H1 (cell line): Measurements from ENCODE around the gene CHI3L1. TPM values are rescaled to one million over a fixed set of nuclear protein-coding genes. Genes with fewer than 3 reads are reported as not detected.

Source experiments
- CTCF ChIA-PET: fragments of 300-600 bp; sonication (Branson Sonifier 250); formaldehyde crosslinking; loops from one replicate; lab custom pipeline; 2021; ENCODE audit not compliant: partially characterized antibody; lab: Charles Lee
- POLR2A ChIA-PET: fragments of 300-600 bp; sonication (Branson Sonifier 250); formaldehyde crosslinking; loops from one replicate; lab custom pipeline; 2021; ENCODE audit warnings: inconsistent platforms; ENCODE audit not compliant: partially characterized antibody; lab: Charles Lee
- DNase-seq, 2 experiments: peaks; one replicate each; pipeline versions ENCODE4 v3.0.0 to v3.0.0-alpha.2; 2010 to 2022; ENCODE audit warnings: low spot score in 2 of 2, low read depth in 1 of 2, mixed read lengths in 1 of 2
- FAIRE-seq: peaks from 2 replicates; lab custom pipeline; 2011; peaks lifted over from hg19 to GRCh38; lab: Jason Lieb, UNC
- H2AFZ ChIP-seq: 2 replicates; pipeline ENCODE4 v1.8.1; 2012; ENCODE audit warnings: low read length, inconsistent platforms
- H2AK5ac ChIP-seq: 2 replicates; pipeline ENCODE4 v1.6.1; 2013; ENCODE audit warnings: low read depth, low read length
- H2BK120ac ChIP-seq: replicated peaks from 2 replicates; pipeline ENCODE3; 2013; ENCODE audit warnings: low read depth, low read length, inconsistent platforms
- H2BK12ac ChIP-seq: 2 replicates; pipeline ENCODE4 v1.6.1; 2013; ENCODE audit warnings: low read depth, low read length
- H2BK15ac ChIP-seq: 2 replicates; pipeline ENCODE4 v1.6.1; 2013; ENCODE audit warnings: low read length
- H2BK20ac ChIP-seq: 2 replicates; pipeline ENCODE4 v1.6.1; 2013; ENCODE audit warnings: low read length
- H2BK5ac ChIP-seq: 2 replicates; pipeline ENCODE4 v1.6.1; 2013; ENCODE audit warnings: low read depth, low read length
- H3K14ac ChIP-seq: 2 replicates; pipeline ENCODE4 v1.6.1; 2013; ENCODE audit warnings: inconsistent platforms; ENCODE audit not compliant: insufficient read length
- H3K18ac ChIP-seq: 2 replicates; pipeline ENCODE4 v1.6.1; 2013; ENCODE audit warnings: low read length; ENCODE audit errors: extremely low read depth
- H3K23ac ChIP-seq: 2 replicates; pipeline ENCODE4 v1.6.1; 2013; ENCODE audit warnings: inconsistent platforms; ENCODE audit not compliant: insufficient read length
- H3K23me2 ChIP-seq: 2 replicates; pipeline ENCODE4 v1.6.1; 2013; ENCODE audit warnings: low read depth, low read length
- H3K27ac ChIP-seq: 2 replicates; pipeline ENCODE4 v1.6.1; 2011; ENCODE audit warnings: low read depth, low read length, inconsistent platforms
- H3K27me3 ChIP-seq, 4 experiments: replicated peaks in 1 of 4; 1 replicate in 1 of 4; 2 replicates in 3 of 4; pipeline versions ENCODE4 v1.6.1 to v1.8.1; 2011 to 2013; ENCODE audit warnings: low read length in 3 of 4, mild to moderate bottlenecking in 3 of 4, inconsistent platforms in 2 of 4, mixed read lengths in 2 of 4, moderate library complexity in 1 of 4; ENCODE audit not compliant: control insufficient read depth in 3 of 4, insufficient read depth in 3 of 4; ENCODE audit errors: extremely low read depth in 1 of 4
- H3K36me3 ChIP-seq, 4 experiments: 2 replicates each; pipeline versions ENCODE4 v1.6.1 to v1.8.1; 2011 to 2013; ENCODE audit warnings: mild to moderate bottlenecking in 4 of 4, low read length in 3 of 4, moderate library complexity in 2 of 4, control low read depth in 1 of 4, inconsistent platforms in 1 of 4; ENCODE audit not compliant: insufficient read depth in 4 of 4, control insufficient read depth in 2 of 4
- H3K4ac ChIP-seq: replicated peaks from 2 replicates; pipeline ENCODE3; 2013; ENCODE audit warnings: low read length, low read depth, mixed read lengths, inconsistent platforms; ENCODE audit not compliant: insufficient read length
- H3K4me1 ChIP-seq, 4 experiments: replicated peaks in 1 of 4; 1 replicate in 1 of 4; 2 replicates in 3 of 4; pipeline versions ENCODE4 v1.6.1 to v1.8.1; 2011 to 2013; ENCODE audit warnings: low read length in 3 of 4, inconsistent platforms in 2 of 4, mixed read lengths in 1 of 4; ENCODE audit not compliant: insufficient read depth in 4 of 4, control insufficient read depth in 3 of 4
- H3K4me2 ChIP-seq, 2 experiments: 2 replicates each; pipeline versions ENCODE4 v1.6.1 to v1.8.1; 2011 to 2013; ENCODE audit warnings: low read depth in 2 of 2, low read length in 2 of 2, control low read depth in 1 of 2, inconsistent platforms in 1 of 2, mild to moderate bottlenecking in 1 of 2; ENCODE audit not compliant: insufficient read depth in 1 of 2
- H3K4me3 ChIP-seq, 4 experiments: fragments of 200-600, 300-600 bp in 1 of 4; sonication (generic), shearing (Covaris generic), sonication (Bioruptor Twin) in 1 of 4; 2 replicates each; pipeline versions ENCODE4 v1.5.1 to v1.8.1; 2011 to 2016; ENCODE audit warnings: low read length in 4 of 4, low read depth in 3 of 4, control low read depth in 2 of 4, inconsistent platforms in 2 of 4, mild to moderate bottlenecking in 2 of 4, mixed read lengths in 1 of 4, moderate library complexity in 1 of 4; ENCODE audit not compliant: insufficient read depth in 2 of 4; ENCODE audit errors: extremely low read depth in 1 of 4
- H3K56ac ChIP-seq: replicated peaks from 2 replicates; pipeline ENCODE3; 2013; ENCODE audit warnings: low read depth, mild to moderate bottlenecking, mixed read lengths, low read length, inconsistent platforms; ENCODE audit not compliant: insufficient read length
- H3K79me1 ChIP-seq: 2 replicates; pipeline ENCODE4 v1.6.1; 2013; ENCODE audit warnings: low read depth, low read length, control low read depth
- H3K79me2 ChIP-seq, 2 experiments: 2 replicates each; pipeline versions ENCODE4 v1.6.1 to v1.8.1; 2012 to 2013; ENCODE audit warnings: low read length in 2 of 2, mild to moderate bottlenecking in 2 of 2, inconsistent platforms in 1 of 2; ENCODE audit not compliant: insufficient read depth in 2 of 2, control insufficient read depth in 1 of 2
- H3K9ac ChIP-seq, 4 experiments: replicated peaks in 1 of 4; 1 replicate in 1 of 4; 2 replicates in 3 of 4; pipeline versions ENCODE4 v1.6.1 to v1.8.1; 2011 to 2013; ENCODE audit warnings: low read depth in 3 of 4, low read length in 3 of 4, control low read depth in 2 of 4, mild to moderate bottlenecking in 2 of 4, moderate library complexity in 2 of 4, inconsistent platforms in 1 of 4; ENCODE audit errors: extremely low read depth in 1 of 4
- H3K9me3 ChIP-seq, 2 experiments: 2 replicates each; pipeline versions ENCODE4 v1.6.1 to v1.8.1; 2012 to 2013; ENCODE audit warnings: mild to moderate bottlenecking in 2 of 2, moderate library complexity in 2 of 2, control low read depth in 1 of 2, inconsistent platforms in 1 of 2, low read depth in 1 of 2, low read length in 1 of 2, mixed read lengths in 1 of 2; ENCODE audit not compliant: insufficient read depth in 2 of 2
- H4K20me1 ChIP-seq, 2 experiments: replicated peaks in 1 of 2; 2 replicates each; pipeline versions ENCODE3 to v1.8.1; 2011 to 2013; ENCODE audit warnings: inconsistent platforms in 2 of 2, low read length in 2 of 2, mild to moderate bottlenecking in 1 of 2; ENCODE audit not compliant: insufficient read depth in 2 of 2, control insufficient read depth in 1 of 2
- H4K5ac ChIP-seq: 2 replicates; pipeline ENCODE4 v1.6.1; 2013; ENCODE audit warnings: low read length, low read depth, mixed read lengths, inconsistent platforms; ENCODE audit not compliant: insufficient read length
- H4K8ac ChIP-seq: 2 replicates; pipeline ENCODE4 v1.8.0; 2013; ENCODE audit warnings: mild to moderate bottlenecking, moderate library complexity, low read length, inconsistent platforms; ENCODE audit not compliant: insufficient read depth; ENCODE audit errors: extremely low read depth
- H4K91ac ChIP-seq: replicated peaks from 2 replicates; pipeline ENCODE3; 2013; ENCODE audit warnings: low read length, mixed read lengths, inconsistent platforms; ENCODE audit not compliant: insufficient read length
- CHD2 ChIP-seq: IDR thresholded peaks from 2 replicates; pipeline ENCODE4 v1.6.1; 2012; ENCODE audit warnings: low read length, improper control_type of control experiment
- JUND ChIP-seq: IDR thresholded peaks from 2 replicates; pipeline ENCODE4 v1.6.1; 2011; ENCODE audit warnings: mild to moderate bottlenecking, improper control_type of control experiment, low read length
- SRF ChIP-seq: IDR thresholded peaks from 2 replicates; pipeline ENCODE4 v1.6.1; 2011; ENCODE audit warnings: mild to moderate bottlenecking, low read depth, low read length, moderate library complexity
- WGBS, 2 experiments: shearing (Covaris generic) in 1 of 2; methylation state at CpG; one replicate each; pipeline versions ENCODE4 v1.1.6 to v1.1.7; 2013 to 2015; ENCODE audit warnings: low lambda C conversion rate in 2 of 2, mixed read lengths in 2 of 2, inconsistent platforms in 1 of 2, low coverage in 1 of 2, missing lambda C conversion rate in 1 of 2; ENCODE audit not compliant: insufficient replicate concordance in 2 of 2, insufficient coverage in 1 of 2, insufficient read length in 1 of 2; ENCODE audit errors: extremely low coverage in 1 of 2, missing lambda C conversion rate in 1 of 2; 5-methylcytosine and 5-hydroxymethylcytosine counted together
- polyA plus RNA-seq, 7 experiments: library from polyadenylated mRNA; depleted of rRNA in 3 of 7; stranded (reverse) in 5 of 7; unstranded in 2 of 7; fragments of >200 nt in 5 of 7; fragments of 200-250 nt in 2 of 7; gene quantifications; 1 replicate in 5 of 7; 2 replicates in 1 of 7; 4 replicates in 1 of 7; pipeline versions ENCODE4 v1.2.1 to v1.2.3, GENCODE V29; 2011 to 2013; ENCODE audit warnings: missing spikeins in 2 of 7, mixed read lengths in 2 of 7
- total RNA-seq: library from RNA; stranded (reverse); fragmentation: NEBNext Ultra II Directional; extraction: Animal tissue kit (Norgen Biotek cat#: 25700); gene quantifications from 2 replicates; pipeline ENCODE4 v1.2.1, GENCODE V29; 2021

CHI3L1 gene
- total and polyA plus RNA-seq, 2 of the 8 experiments (the other 6 are each of a cell fraction or from before 2014, with no cell fraction given): 1.0 TPM; not detected in 1

DNA sequence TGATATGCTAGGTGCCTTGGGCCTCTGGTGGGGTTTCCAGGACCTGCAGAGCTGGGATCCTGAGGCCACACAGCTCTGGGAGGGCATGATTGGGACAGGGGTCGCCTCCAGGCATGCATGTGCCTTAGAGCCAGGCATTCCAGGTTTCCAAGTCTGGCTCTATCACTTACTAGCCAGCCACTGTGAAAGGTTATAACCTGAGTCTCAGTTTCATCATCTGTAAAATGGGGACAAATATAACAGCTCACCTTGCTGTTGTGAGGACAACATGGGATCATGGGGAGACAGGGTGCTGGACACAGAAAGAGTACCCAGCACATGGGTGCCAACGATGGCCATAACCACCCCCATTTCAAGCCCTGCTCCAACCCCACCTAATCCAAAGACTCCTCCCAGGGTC is 2.7 kb downstream of the CHI3L1 start:
- H3K14ac ChIP-seq: no peak overlapping the region
- no peak overlapping the region for H3K9ac ChIP-seq
- H2BK20ac ChIP-seq: no peak overlapping the region
- H4K8ac ChIP-seq: no peak overlapping the region
- H3K27me3 ChIP-seq: no peaks in the 10 kb centered on the region
- no peak overlapping the region for H2AK5ac ChIP-seq
- H3K79me1 ChIP-seq: no peaks in the 10 kb centered on the region
- FAIRE-seq (no peak), DNase-seq (no peak)
- H3K79me2 ChIP-seq: no peaks in the 10 kb centered on the region
- H3K23me2 ChIP-seq: no peaks in the 10 kb centered on the region
- no peak overlapping the region for H4K5ac ChIP-seq
- no peak overlapping the region for H2BK12ac ChIP-seq
- no peak overlapping the region for H3K18ac ChIP-seq
- H3K4me3 ChIP-seq: no peak overlapping the region
- H3K4me2 ChIP-seq: no peak overlapping the region
- no peak overlapping the region for H2BK15ac ChIP-seq
- H3K27ac ChIP-seq: no peak overlapping the region
- no peaks in the 10 kb centered on the region for H3K9me3 ChIP-seq
- TF ChIP-seq JUND (no peak), CHD2 (no peak), SRF (no peak)
- 89% methylated on average over 2 of the region's 2 CpGs; no CpG with 5 or more reads in 1 of the 2 experiments for WGBS, 2 experiments
- H3K4ac ChIP-seq: no peak overlapping the region
- no peak overlapping the region for H3K56ac ChIP-seq
- H4K91ac ChIP-seq: no peak overlapping the region
- H2BK5ac ChIP-seq: no peak overlapping the region
- ChIA-PET POLR2A (no interaction called here), CTCF (interaction anchor here (0.7 to 6.1 kb wide), 7 partner anchors 9 to 145 kb away, joined by 3 to 64 read pairs (median 4); partner anchors contain the start of gene MYBPH)
- no peak overlapping the region for H2AFZ ChIP-seq
- peaks cover 6 to 17% (median 11%) of the 10 kb centered on the region in 4 experiments for H3K4me1 ChIP-seq
- no peaks in the 10 kb centered on the region for H3K36me3 ChIP-seq
- no peak overlapping the region for H3K23ac ChIP-seq
- H4K20me1 ChIP-seq: no peaks in the 10 kb centered on the region
- H2BK120ac ChIP-seq: no peak overlapping the region
